GM12872 (cell line): ENCODE measurements around the gene DSC1.

Source experiments
- TF ChIP-seq, protein P1 (sequence below): IDR thresholded peaks from 3 replicates; pipeline ENCODE4 v1.5.1; 2011; ENCODE audit warnings: low read depth, mild to moderate bottlenecking, low read length, moderate library complexity; ENCODE audit not compliant: insufficient read depth

The DSC1 gene

GRCh38 chr18:31148600-31148999, 14.1 kb downstream of the DSC1 start:
- TF ChIP-seq, protein P1, sequence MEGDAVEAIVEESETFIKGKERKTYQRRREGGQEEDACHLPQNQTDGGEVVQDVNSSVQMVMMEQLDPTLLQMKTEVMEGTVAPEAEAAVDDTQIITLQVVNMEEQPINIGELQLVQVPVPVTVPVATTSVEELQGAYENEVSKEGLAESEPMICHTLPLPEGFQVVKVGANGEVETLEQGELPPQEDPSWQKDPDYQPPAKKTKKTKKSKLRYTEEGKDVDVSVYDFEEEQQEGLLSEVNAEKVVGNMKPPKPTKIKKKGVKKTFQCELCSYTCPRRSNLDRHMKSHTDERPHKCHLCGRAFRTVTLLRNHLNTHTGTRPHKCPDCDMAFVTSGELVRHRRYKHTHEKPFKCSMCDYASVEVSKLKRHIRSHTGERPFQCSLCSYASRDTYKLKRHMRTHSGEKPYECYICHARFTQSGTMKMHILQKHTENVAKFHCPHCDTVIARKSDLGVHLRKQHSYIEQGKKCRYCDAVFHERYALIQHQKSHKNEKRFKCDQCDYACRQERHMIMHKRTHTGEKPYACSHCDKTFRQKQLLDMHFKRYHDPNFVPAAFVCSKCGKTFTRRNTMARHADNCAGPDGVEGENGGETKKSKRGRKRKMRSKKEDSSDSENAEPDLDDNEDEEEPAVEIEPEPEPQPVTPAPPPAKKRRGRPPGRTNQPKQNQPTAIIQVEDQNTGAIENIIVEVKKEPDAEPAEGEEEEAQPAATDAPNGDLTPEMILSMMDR = no peak

DNA sequence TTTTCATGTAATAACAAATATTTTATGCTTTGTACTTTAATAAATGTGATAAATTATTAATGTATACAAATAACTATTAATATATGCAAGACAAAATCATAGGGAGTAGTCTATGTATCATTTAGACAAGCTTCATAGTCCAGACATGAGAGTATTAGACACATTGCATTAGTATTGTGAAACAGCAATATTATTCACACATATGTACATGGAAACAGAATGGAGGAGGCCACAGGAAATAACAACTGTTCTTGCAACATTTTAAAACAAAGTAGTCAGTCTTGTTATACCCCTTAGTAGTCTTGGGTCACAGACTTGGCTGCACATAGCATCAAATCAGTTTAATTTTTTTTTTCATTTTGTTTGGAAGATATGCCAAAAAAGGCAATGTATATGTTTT, 15.8 kb downstream of the DSC1 start:
- TF ChIP-seq, protein P1 = no peak

DNA sequence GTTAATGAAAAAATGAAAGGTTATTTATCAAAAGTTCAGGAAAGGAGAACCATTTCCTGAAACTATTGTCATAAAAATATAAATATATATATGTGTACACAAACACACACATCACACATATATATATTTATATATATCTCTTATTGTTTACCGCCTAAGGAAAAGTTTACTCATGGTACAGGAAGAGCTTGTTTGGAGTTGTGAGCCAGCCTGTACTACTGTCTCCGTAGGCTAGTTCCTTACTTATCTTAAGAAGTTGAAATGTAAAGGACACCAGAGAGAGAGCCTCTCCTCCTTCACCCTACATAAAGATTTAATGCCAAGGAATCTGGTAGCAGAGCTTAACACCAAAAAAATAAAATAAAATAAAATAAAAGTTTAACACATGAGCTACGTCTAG, 19.6 kb downstream of the DSC1 start:
- TF ChIP-seq, protein P1 = no peak

DNA sequence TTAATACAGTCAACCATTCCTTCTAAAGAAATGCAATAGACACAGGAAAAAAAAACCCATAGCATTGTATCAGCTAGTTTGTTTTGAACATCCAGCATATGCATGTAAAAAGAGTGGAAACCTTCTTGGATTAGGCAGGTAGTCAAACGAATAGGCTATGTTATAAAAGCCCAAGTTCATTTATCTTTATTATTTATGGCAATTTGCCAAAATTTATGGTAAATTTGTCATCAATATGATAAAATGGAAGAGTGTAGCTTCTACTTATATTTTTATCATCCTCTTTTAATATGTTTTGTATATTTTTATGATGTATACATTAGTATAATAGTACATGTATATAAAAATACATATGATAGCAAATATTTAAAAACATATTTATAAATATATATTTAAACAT, 23.9 kb downstream of the DSC1 start:
- TF ChIP-seq, protein P1 = no peak

GRCh38 chr18:31134988-31135529, 27.6 kb downstream of the DSC1 start:
- TF ChIP-seq, protein P1 = no peak

DNA sequence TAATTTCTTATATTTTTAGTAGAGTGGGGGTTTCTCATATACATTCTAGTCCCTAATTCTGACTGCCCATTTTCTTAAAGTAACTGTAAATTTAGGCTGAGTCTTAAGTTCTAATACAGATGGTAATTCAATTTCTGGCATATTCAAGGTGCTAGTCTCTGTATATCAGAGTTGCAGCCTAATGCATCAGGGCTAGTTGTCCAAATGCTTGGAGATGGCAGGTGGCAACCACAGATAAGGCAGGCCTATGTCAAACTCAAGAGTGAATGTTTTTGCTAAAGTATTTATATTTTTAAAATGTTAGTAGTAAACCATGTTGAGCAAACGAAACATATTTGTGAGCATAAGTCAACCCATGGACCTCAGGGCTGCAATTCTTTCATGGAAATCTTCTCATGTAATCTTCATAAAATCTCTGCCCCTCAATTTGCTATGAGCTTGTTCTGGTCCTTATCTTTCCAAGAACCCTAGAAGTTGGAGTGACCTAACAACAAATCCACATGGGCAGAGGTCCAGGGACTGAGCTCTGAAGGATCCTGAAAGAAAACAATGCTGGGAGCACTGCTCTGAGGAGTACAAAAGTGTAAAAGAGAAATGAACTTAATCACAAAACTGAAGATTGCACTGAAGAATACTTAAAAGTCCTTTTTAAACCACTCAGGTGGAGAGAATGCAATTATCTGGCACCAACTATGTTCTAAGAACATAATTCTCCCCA, 33.1 kb downstream of the DSC1 start:
- TF ChIP-seq, protein P1 = no peak

DNA sequence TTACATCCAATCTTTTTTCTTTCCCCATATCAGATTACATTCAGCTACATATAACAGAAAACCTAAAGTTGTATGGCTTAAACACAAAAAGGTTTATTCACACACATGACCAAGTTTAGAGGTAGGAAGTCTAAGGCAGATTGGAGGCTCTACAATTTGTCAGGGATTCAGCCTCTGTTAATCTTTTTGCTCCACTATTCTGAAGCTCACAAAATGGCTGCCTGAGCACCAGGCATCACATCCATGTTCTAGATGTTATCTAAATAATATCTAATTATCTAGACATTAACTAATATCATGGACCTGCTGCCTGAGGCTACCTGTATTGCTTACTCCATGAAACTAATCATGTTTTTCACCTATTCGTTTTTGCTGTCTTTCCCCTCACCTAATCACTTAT, 36.8 kb downstream of the DSC1 start:
- TF ChIP-seq, protein P1 = no peak
